HG03103 (cell line): Measurements from ENCODE around the gene ANKRD2.
"Not testable (repeated sequence)": the region's sequence is repeated elsewhere in the genome, so short reads cannot be mapped to it uniquely, and the experiment has no call there.

Source experiments
- ATAC-seq: cut with Tn5 transposase; IDR thresholded peaks from one replicate; pipeline ENCODE4 v1.9.1; 2021; ENCODE audit warnings: low read depth; ENCODE audit not compliant: unreplicated experiment

Gene ANKRD2

DNA sequence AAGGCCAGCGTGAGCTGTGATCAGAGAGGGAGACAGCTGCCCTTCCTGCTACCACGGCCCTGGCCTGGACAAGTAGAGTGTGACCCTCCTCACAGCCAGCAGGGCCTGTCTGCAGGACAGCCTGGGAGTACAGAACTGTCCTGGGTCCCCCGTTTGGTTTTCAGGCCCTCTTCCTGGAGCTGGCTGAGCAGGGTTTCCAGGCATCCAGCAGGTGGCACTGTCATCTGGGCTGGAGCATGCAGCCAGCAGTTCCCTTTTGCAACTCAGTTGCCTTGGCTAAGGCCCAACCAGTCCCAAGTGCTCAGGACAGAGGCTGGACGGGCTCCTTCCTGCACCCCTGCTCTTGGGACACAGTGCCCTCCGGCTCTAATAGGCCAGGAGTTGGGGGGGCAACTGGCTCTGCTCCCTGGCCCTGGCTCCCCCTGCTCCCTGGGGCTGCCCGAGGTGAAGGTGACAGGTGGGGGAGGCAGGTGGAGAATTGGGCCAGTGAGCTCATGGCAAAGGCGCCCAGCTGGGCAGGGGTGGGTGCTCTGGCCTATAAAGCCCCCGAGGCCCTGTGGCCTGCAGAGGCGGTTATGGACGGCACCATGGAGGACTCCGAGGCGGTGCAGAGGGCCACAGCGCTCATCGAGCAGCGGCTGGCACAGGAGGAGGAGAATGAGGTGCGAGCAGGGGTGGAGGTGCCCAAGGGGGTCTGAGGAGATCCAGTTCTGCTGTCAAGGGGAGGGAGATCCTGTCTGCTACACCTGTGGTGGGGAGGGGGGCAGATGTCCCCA lies at the start of gene ANKRD2:
TSS of gene ANKRD2 (plus strand) at position 566 of the 776 bp plus-strand sequence. CDS start at position 576, 10 bp downstream.
- no peak for ATAC-seq

DNA sequence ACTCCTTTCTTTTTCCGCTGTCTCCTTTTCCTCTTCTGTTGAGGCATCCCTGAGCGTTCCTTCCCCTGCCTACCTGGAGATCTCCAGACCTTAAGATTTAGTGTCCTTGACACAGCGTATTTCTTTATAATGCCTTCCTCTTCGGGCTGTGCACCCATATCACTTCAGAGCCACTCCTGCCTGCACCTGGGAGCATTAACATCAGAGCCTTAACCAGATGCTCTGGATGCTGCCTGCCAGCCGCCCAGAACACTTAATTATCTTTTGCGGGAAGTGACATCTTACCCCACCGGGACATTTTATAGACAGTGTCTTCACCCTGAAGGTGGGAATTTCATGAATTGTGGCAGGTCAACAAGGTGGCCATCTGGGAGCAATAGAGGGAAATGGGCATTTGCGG lies 49.6 kb upstream of the ANKRD2 start:
- ATAC-seq, result no peak

DNA sequence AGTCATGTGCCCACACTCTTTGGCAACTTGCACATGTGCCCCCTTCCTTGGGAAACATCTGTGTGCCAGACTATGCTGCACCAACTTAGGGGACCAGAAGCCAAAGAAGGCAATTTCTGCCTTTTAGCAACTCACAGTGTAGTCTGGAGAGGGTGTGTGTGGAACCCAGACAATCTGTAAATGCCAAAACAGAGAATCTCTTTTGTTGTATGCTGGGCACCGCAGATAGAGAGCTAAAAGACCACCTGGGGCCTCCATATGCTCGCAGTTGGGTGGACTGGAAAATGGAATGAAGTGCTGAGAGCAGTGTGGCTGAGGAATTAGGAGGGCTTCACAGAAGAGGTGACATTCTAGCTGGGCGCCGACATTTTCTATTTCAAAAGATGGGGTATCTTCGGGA lies 47.5 kb upstream of the ANKRD2 start:
- ATAC-seq, result no peak

DNA sequence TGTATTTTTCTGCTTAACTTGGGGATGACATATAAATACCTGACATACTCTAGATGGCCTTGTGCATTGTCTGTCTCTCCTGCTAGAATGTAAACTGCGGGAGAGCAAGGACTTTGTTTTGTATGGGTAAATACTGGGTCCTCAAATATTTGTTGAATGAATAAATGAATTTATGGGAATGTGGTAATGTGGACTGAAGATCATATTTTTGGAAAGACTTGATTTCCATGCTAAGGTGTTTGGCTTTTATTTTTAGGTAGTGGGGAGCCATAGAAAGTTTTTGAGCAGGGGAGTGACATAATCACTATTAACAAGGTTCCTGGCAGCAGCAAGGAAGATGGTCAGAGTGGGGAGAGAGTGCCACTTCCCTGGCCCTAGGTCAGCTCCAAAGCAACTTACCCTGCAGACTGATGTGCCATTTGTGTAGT lies 46.9 kb upstream of the ANKRD2 start:
- no peak for ATAC-seq

DNA sequence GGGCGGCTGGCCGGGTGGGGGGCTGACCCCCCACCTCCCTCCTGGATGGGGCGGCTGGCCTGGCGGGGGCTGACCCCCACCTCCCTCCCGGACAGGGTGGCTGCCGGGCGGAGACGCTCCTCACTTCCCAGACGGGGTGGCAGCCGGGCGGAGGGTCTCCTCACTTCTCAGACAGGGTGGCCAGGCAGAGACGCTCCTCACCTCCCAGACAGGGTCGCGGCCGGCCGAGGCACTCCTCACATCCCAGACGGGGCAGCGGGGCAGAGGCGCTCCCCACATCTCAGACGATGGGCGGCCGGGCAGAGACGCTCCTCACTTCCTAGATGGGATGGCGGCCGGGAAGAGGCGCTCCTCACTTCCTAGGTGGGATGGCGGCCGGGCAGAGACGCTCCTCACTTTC lies 43.7 kb upstream of the ANKRD2 start:
- not testable (repeated sequence) for ATAC-seq

DNA sequence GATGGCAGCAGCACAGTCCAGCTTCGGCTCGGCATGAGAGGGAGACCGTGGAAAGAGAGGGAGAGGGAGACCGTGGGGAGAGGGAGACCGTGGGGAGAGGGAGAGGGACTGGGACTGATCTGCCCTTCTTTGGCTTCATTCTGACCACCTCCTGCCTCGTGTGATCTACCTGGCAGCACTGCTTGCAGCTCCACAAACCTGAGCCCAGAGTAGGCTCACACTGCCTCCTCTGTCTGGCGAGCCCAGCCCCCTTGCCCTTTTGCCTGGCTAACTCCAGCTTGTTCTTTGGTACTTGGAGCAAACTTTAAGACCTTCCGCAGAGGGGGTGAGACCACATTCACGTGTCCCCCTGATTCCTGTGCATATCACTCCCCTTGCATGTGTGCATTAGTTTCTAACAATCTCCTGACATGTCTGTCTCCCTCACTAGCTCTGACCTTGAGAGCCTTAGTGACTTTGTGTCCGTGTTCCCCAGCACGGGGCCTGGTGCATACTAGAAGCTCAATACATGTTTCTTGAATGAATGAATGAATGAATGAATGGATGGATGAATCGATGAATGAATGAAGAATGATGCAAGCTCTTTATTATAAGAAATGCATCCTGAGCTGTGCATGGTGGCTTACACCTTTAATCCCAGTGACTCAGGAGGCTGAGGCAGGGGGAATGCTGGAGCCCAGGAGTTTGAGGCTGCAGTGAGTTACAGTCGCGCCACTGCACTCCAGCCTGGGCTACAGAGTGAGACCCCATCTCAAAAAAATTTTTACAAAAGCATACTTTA lies 42.7 kb upstream of the ANKRD2 start:
- no peak for ATAC-seq

GRCh38 chr10:97531401-97531986 lies 41.1 kb upstream of the ANKRD2 start:
- ATAC-seq, result no peak

DNA sequence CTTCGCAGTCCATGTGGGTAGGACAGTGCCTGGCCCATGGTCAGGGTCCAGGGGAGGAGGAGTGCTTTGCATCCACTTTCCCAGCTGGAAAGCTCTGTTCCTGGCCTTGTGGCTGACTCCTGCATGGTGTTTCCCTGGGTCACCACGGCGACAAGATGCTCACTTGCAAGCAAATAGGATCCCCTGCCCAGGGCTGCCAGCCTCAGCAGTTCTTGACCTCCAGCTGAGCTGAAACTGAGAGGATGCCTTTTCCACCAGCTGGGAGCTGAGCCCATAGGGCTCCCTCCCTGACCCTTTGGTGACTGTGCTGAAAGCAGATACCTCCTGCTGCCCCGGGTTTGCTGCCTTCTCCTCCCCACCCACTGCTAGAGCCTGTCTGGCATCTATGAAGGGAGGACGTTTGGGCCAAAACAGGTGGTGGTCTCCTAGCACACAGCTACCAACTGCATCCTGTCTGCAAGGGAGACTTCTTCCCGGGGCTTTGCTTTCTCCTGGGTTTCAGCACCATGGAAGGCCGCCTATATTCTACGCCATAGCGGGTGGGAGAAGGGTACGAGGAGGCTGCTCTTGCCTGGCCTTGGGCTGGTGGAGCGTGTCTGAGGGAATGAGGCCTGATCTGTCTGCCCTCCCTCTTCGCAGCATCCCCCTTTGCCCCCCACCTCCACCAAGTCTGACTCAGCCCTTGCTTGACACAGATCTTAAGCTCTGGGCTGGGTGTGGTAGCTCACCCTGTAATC lies 39.5 kb upstream of the ANKRD2 start:
- no peak for ATAC-seq

DNA sequence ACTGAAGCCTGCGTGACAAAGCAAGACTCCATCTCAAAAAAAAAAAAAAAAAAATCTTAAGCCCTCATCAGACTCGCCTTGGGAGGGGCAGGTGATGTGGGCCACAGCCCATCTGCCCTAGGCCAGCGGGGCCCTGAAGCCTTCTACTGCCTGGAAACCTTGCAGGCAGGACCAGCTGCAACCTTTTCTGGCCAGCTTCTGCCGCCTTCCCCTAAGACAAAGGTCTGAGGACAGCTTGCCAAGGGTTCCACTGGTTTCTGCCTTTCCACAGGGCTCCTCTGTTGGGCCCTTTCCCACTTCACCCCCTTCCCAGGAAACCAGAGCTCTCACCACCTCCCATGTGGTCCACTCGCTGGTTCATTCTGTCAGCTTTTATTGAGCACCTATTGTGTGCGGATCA lies 38.7 kb upstream of the ANKRD2 start:
- no peak for ATAC-seq

GRCh38 chr10:97534746-97535367 lies 37.7 kb upstream of the ANKRD2 start:
- ATAC-seq, result no peak

DNA sequence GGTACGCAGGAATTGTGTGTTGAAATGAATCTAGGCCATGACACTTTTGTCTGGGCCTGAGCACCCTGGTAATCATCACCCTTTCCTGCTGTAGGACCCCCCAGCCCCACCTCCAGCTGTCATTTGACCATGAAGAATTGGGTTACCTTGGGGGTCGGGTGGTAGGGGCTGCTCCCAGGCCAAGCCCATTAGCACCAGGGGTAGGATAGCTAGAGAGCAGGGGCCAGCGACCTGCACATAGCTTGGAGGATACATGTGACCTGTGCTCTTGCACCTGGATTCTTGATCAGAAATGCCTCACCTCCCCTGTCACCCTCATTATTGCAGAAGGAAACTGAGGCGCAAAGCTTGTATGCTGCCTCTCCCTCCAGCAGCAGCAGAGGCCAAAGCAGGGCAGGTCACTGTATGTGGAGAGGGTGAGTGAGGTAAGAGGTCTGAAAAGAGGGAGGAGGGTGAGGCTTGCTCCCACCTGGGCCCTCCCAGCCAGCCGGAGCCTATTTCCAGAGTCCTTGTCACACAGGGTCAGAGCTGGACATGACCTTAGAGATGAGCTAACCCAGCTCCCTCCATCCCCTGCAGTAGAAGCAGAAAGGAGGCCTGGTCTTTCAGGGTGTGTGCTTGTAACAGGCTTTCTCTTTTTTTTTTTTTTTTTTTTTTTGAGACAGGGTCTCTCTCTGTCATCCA lies 35.3 kb upstream of the ANKRD2 start:
- ATAC-seq, result no peak

DNA sequence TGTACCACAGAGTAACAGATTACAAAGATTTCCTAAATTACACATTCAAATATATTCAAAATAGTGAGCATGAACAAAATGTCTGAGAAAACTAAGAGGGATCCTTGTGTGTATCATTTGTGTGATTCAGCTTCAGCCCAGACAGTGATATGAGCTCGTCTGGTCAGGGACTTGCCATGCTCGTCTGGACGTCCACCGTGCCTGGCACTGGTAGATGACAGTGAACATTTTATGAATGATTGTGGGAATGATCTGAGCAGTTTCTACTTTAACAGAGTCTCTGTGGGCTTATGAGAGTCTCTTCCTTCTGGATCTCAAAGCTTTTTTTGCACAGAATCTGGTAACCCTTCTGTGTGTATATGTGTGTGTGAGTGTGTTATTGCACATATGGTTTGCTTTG lies 34.2 kb upstream of the ANKRD2 start:
- no peak for ATAC-seq

DNA sequence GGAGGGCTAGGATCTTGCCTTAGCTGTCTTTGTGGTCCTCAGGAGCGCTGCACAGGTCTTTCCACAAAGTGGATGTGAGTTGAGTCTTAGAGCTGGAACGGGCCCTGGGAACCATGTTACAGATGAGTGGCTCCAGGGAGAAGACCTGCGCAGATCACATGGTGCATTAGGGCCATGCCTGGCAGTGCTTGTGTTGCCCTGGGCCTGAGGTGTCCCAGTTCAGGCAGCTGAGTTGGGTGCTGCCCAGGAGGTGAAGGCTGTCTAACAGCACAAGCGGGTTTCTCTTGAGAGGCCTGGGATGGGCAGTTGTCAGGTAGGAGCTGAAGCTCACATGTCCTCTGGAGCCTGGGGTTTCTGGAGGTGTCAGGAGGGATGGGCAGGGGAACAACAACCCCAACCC lies 33.7 kb upstream of the ANKRD2 start:
- ATAC-seq, result no peak

DNA sequence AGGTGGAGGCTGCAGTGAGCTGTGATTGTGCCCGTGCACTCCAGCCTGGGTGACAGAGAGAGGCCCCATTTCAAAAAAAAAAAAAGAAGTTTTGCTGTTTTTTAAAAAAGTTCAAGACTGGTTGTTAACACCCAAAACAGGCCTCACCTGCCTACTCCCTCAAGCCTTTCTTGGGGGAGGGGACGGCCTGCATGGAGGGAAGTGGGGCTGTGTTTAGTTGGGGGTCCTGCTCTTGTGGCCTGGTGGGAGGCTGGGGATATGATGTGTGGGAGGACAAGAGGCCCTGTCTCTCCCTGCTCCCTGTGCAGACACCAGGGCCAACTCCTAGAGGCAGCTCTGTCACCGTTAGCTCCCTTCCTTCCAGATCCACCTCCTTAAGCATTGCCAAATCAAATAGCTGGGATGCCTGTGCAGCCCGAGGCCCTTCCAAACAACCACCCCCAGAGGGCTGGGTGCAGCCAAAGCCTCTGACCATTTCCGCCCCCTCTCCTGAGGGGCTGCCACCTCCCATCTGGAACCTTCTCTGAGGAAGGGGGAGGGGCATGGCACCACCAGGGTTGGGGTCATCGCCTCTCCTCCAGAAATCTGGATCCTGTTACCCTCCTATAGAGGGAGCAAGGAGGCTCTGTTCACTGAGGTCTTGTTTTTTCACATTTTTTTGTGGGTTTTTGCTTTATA lies 32.9 kb upstream of the ANKRD2 start:
- ATAC-seq, result no peak

GRCh38 chr10:97540669-97541500 lies 31.7 kb upstream of the ANKRD2 start:
- no peak for ATAC-seq

GRCh38 chr10:97542169-97543024 lies 30.2 kb upstream of the ANKRD2 start:
- ATAC-seq, result no peak

- ATAC-seq, result no peak
Observed at GRCh38 chr10:97543025-97543546, 29.5 kb upstream of the ANKRD2 start.
